Activated CD4-positive, alpha-beta T cell treated with anti-CD3 and anti-CD28 coated beads, Interleukin-2, amount 10 ng/mL, durations not matched to agents 7 days and 5 days (primary cell): ENCODE data around the gene LRGUK. TPM values are rescaled to one million over a fixed set of nuclear protein-coding genes. Genes with fewer than 3 reads are reported as not detected.

Experiments used
- CTCF ChIA-PET: fragments of 350-600 bp; sonication (Branson Sonifier 250); formaldehyde crosslinking; loops from one replicate; lab custom pipeline; 2021; ENCODE audit warnings: antibody characterized with exemption; lab: Charles Lee
- POLR2A ChIA-PET: fragments of 350-600 bp; sonication (Branson Sonifier 250); formaldehyde crosslinking; loops from one replicate; lab custom pipeline; 2021; ENCODE audit warnings: antibody characterized with exemption; lab: Charles Lee
- DNase-seq: peaks from one replicate; pipeline ENCODE4 v3.0.0-alpha.2; 2020
- H3K27ac Mint-ChIP-seq: one replicate; pipeline ENCODE4 v1.8.0; 2021; ENCODE audit warnings: mild to moderate bottlenecking, moderate library complexity, mixed read lengths
- H3K27me3 Mint-ChIP-seq: one replicate; pipeline ENCODE4 v1.8.0; 2021; ENCODE audit warnings: mixed read lengths
- H3K36me3 Mint-ChIP-seq: one replicate; pipeline ENCODE4 v1.8.0; 2021; ENCODE audit warnings: low read depth, mixed read lengths
- H3K4me1 Mint-ChIP-seq: one replicate; pipeline ENCODE4 v1.8.0; 2021; ENCODE audit warnings: mixed read lengths
- H3K4me3 Mint-ChIP-seq: one replicate; pipeline ENCODE4 v1.8.0; 2021; ENCODE audit warnings: mild to moderate bottlenecking, moderate library complexity, mixed read lengths
- H3K9me3 Mint-ChIP-seq: one replicate; pipeline ENCODE4 v1.8.0; 2021; ENCODE audit warnings: mixed read lengths
- total RNA-seq, 2 experiments: library from RNA; stranded (reverse); gene quantifications; one replicate each; pipeline ENCODE4 v1.2.3, GENCODE V29; 2021

Gene LRGUK
- total RNA-seq, 2 experiments from 2014 or later: 0.17 to 0.25 TPM

- Mint-ChIP-seq H3K36me3 (no peaks in the 10 kb centered on the region), H3K27ac (no peak overlapping the region), H3K27me3 (peaks cover 4% of the 10 kb centered on the region), H3K4me1 (peaks cover 8% of the 10 kb centered on the region), H3K4me3 (no peak overlapping the region), H3K9me3 (no peaks in the 10 kb centered on the region)
- ChIA-PET CTCF (no interaction called here), POLR2A (no interaction called here)
- DNase-seq: no peak
Measured at GRCh38 chr7:134179036-134180011, 52.2 kb downstream of the LRGUK start.

GRCh38 chr7:134180376-134180775 is 53.2 kb downstream of the LRGUK start:
- no peaks in the 10 kb centered on the region for H3K9me3 Mint-ChIP-seq
- H3K4me3 Mint-ChIP-seq: no peak overlapping the region
- H3K36me3 Mint-ChIP-seq: no peaks in the 10 kb centered on the region
- no peak for DNase-seq
- POLR2A ChIA-PET: no interaction called here
- H3K27ac Mint-ChIP-seq: no peak overlapping the region
- H3K4me1 Mint-ChIP-seq: no peaks in the 10 kb centered on the region
- peaks cover 4% of the 10 kb centered on the region for H3K27me3 Mint-ChIP-seq
- CTCF ChIA-PET: no interaction called here

GRCh38 chr7:134182078-134182477 is 54.9 kb downstream of the LRGUK start:
- no peak overlapping the region for H3K4me3 Mint-ChIP-seq
- H3K4me1 Mint-ChIP-seq: no peaks in the 10 kb centered on the region
- H3K27ac Mint-ChIP-seq: no peak overlapping the region
- ChIA-PET CTCF (no interaction called here), POLR2A (no interaction called here)
- no peaks in the 10 kb centered on the region for H3K36me3 Mint-ChIP-seq
- peaks cover 4% of the 10 kb centered on the region for H3K27me3 Mint-ChIP-seq
- DNase-seq: no peak
- no peaks in the 10 kb centered on the region for H3K9me3 Mint-ChIP-seq

- H3K27ac Mint-ChIP-seq: no peak overlapping the region
- ChIA-PET CTCF (no interaction called here), POLR2A (no interaction called here)
- no peaks in the 10 kb centered on the region for H3K36me3 Mint-ChIP-seq
- H3K4me3 Mint-ChIP-seq: no peak overlapping the region
- H3K9me3 Mint-ChIP-seq: no peaks in the 10 kb centered on the region
- no peak for DNase-seq
- no peaks in the 10 kb centered on the region for H3K4me1 Mint-ChIP-seq
- H3K27me3 Mint-ChIP-seq: peaks cover 4% of the 10 kb centered on the region
Measured at GRCh38 chr7:134184767-134185166, 57.6 kb downstream of the LRGUK start.

- POLR2A ChIA-PET: no interaction called here
Measured at GRCh38 chr7:134186027-134186426, 58.9 kb downstream of the LRGUK start.

GRCh38 chr7:134186801-134187200 is 59.7 kb downstream of the LRGUK start:
- Mint-ChIP-seq H3K27ac (no peak overlapping the region), H3K4me1 (no peaks in the 10 kb centered on the region), H3K36me3 (no peaks in the 10 kb centered on the region), H3K27me3 (peaks cover 2% of the 10 kb centered on the region), H3K4me3 (no peak overlapping the region), H3K9me3 (no peaks in the 10 kb centered on the region)
- ChIA-PET POLR2A (no interaction called here), CTCF (no interaction called here)
- DNase-seq: no peak

More at GRCh38 chr7:134186027-134186426, 58.9 kb downstream of the LRGUK start:
- no peaks in the 10 kb centered on the region for H3K9me3 Mint-ChIP-seq
- no peak overlapping the region for H3K4me3 Mint-ChIP-seq
- CTCF ChIA-PET: interaction anchor here (0.8 kb wide), 1 partner anchor 619 kb away, joined by 3 read pairs; no protein-coding TSS in a partner anchor
- H3K27me3 Mint-ChIP-seq: peaks cover 4% of the 10 kb centered on the region
- no peaks in the 10 kb centered on the region for H3K4me1 Mint-ChIP-seq
- H3K36me3 Mint-ChIP-seq: no peaks in the 10 kb centered on the region
- no peak for DNase-seq
- H3K27ac Mint-ChIP-seq: no peak overlapping the region

GRCh38 chr7:134187893-134188292 is 60.8 kb downstream of the LRGUK start:
- ChIA-PET POLR2A (no interaction called here), CTCF (no interaction called here)
- no peak overlapping the region for H3K4me3 Mint-ChIP-seq
- no peaks in the 10 kb centered on the region for H3K9me3 Mint-ChIP-seq
- no peak for DNase-seq
- no peaks in the 10 kb centered on the region for H3K4me1 Mint-ChIP-seq
- no peaks in the 10 kb centered on the region for H3K36me3 Mint-ChIP-seq
- no peaks in the 10 kb centered on the region for H3K27me3 Mint-ChIP-seq
- H3K27ac Mint-ChIP-seq: no peak overlapping the region

- no peak overlapping the region for H3K27ac Mint-ChIP-seq
- no peaks in the 10 kb centered on the region for H3K4me1 Mint-ChIP-seq
- POLR2A ChIA-PET: interaction anchor here (0.7 kb wide), 1 partner anchor 985 kb away, joined by 3 read pairs; no protein-coding TSS in a partner anchor
- H3K27me3 Mint-ChIP-seq: no peaks in the 10 kb centered on the region
- no peak overlapping the region for H3K4me3 Mint-ChIP-seq
- H3K9me3 Mint-ChIP-seq: no peaks in the 10 kb centered on the region
- no peaks in the 10 kb centered on the region for H3K36me3 Mint-ChIP-seq
- DNase-seq: no peak
- CTCF ChIA-PET: no interaction called here
Measured at GRCh38 chr7:134188311-134188710, 61.2 kb downstream of the LRGUK start.

- Mint-ChIP-seq H3K4me3 (no peak overlapping the region), H3K4me1 (no peaks in the 10 kb centered on the region), H3K27ac (no peak overlapping the region), H3K27me3 (no peaks in the 10 kb centered on the region), H3K36me3 (no peaks in the 10 kb centered on the region), H3K9me3 (no peaks in the 10 kb centered on the region)
- CTCF ChIA-PET: no interaction called here
- POLR2A ChIA-PET: no interaction called here
- no peak for DNase-seq
Measured at GRCh38 chr7:134189559-134189958, 62.4 kb downstream of the LRGUK start.

GRCh38 chr7:134191876-134192275 is 64.7 kb downstream of the LRGUK start:
- H3K36me3 Mint-ChIP-seq: no peaks in the 10 kb centered on the region
- POLR2A ChIA-PET: no interaction called here
- no peak overlapping the region for H3K27ac Mint-ChIP-seq
- no peaks in the 10 kb centered on the region for H3K9me3 Mint-ChIP-seq
- CTCF ChIA-PET: no interaction called here
- no peaks in the 10 kb centered on the region for H3K4me1 Mint-ChIP-seq
- no peaks in the 10 kb centered on the region for H3K27me3 Mint-ChIP-seq
- DNase-seq: no peak
- no peak overlapping the region for H3K4me3 Mint-ChIP-seq

- Mint-ChIP-seq H3K36me3 (no peaks in the 10 kb centered on the region), H3K9me3 (no peaks in the 10 kb centered on the region), H3K27me3 (no peaks in the 10 kb centered on the region), H3K4me3 (no peak overlapping the region), H3K27ac (no peak overlapping the region), H3K4me1 (no peaks in the 10 kb centered on the region)
- ChIA-PET POLR2A (no interaction called here), CTCF (no interaction called here)
- no peak for DNase-seq
Measured at GRCh38 chr7:134193240-134193639, 66.1 kb downstream of the LRGUK start.

- Mint-ChIP-seq H3K27ac (no peak overlapping the region), H3K4me1 (no peaks in the 10 kb centered on the region), H3K36me3 (no peaks in the 10 kb centered on the region), H3K9me3 (no peaks in the 10 kb centered on the region), H3K27me3 (no peaks in the 10 kb centered on the region), H3K4me3 (no peak overlapping the region)
- DNase-seq: no peak
- ChIA-PET CTCF (no interaction called here), POLR2A (no interaction called here)
Measured at GRCh38 chr7:134195252-134195651, 68.1 kb downstream of the LRGUK start.

GRCh38 chr7:134196439-134196838 is 69.3 kb downstream of the LRGUK start:
- no peak overlapping the region for H3K4me3 Mint-ChIP-seq
- POLR2A ChIA-PET: no interaction called here
- DNase-seq: no peak
- CTCF ChIA-PET: no interaction called here
- no peaks in the 10 kb centered on the region for H3K9me3 Mint-ChIP-seq
- no peak overlapping the region for H3K27ac Mint-ChIP-seq
- no peaks in the 10 kb centered on the region for H3K27me3 Mint-ChIP-seq
- no peaks in the 10 kb centered on the region for H3K4me1 Mint-ChIP-seq
- no peaks in the 10 kb centered on the region for H3K36me3 Mint-ChIP-seq
